ENCODE measurements around the gene ZNF219.

ZNF219 gene

GRCh38 chr14:21072031-21072473, 26.4 kb downstream of the ZNF219 start:
- DNase-seq = peak; percentile 90

GRCh38 chr14:21071225-21072030, 27.0 kb downstream of the ZNF219 start:
- in situ Hi-C loops (cut with MboI; ENCODE audit: low pct_unique_long_range_greater_than_20kb, low sequenced_read_pairs) = no loop called here
- peak; percentile 94 for DNase-seq

More at GRCh38 chr14:21072031-21072473, 26.4 kb downstream of the ZNF219 start:
- in situ Hi-C loops (cut with MboI; ENCODE audit: low pct_unique_long_range_greater_than_20kb, low sequenced_read_pairs) = no loop called here

GRCh38 chr14:21070610-21071224, 27.7 kb downstream of the ZNF219 start:
- DNase-seq = peak; percentile 43
- in situ Hi-C loops (cut with MboI; ENCODE audit: low pct_unique_long_range_greater_than_20kb, low sequenced_read_pairs) = no loop called here

- no peak for DNase-seq
- in situ Hi-C loops (cut with MboI; ENCODE audit: low pct_unique_long_range_greater_than_20kb, low sequenced_read_pairs) = no loop called here
Observed at GRCh38 chr14:21070083-21070609, 28.3 kb downstream of the ZNF219 start, which contains the start of gene ARHGEF40. Gene ARHGEF40 (plus strand): TSS chr14:21070304. CDS start chr14:21070397, 93 bp downstream.

GRCh38 chr14:21069388-21070082, 28.9 kb downstream of the ZNF219 start:
- in situ Hi-C loops (cut with MboI; ENCODE audit: low pct_unique_long_range_greater_than_20kb, low sequenced_read_pairs) = no loop called here
- no peak for DNase-seq

GRCh38 chr14:21068521-21069387, 29.7 kb downstream of the ZNF219 start:
- peak; percentile 72 for DNase-seq
- in situ Hi-C loops (cut with MboI; ENCODE audit: low pct_unique_long_range_greater_than_20kb, low sequenced_read_pairs) = no loop called here

GRCh38 chr14:21066882-21067502, 31.5 kb downstream of the ZNF219 start:
- peak; percentile 34 for DNase-seq
- in situ Hi-C loops (cut with MboI; ENCODE audit: low pct_unique_long_range_greater_than_20kb, low sequenced_read_pairs) = no loop called here

- DNase-seq = no peak
- in situ Hi-C loops (cut with MboI; ENCODE audit: low pct_unique_long_range_greater_than_20kb, low sequenced_read_pairs) = no loop called here
Observed at GRCh38 chr14:21063479-21063878, 35.0 kb downstream of the ZNF219 start.

GRCh38 chr14:21061347-21061668, 37.1 kb downstream of the ZNF219 start:
- in situ Hi-C loops (cut with MboI; ENCODE audit: low pct_unique_long_range_greater_than_20kb, low sequenced_read_pairs) = no loop called here

GRCh38 chr14:21060614-21061346, 37.7 kb downstream of the ZNF219 start:
- DNase-seq = no peak
- in situ Hi-C loops (cut with MboI; ENCODE audit: low pct_unique_long_range_greater_than_20kb, low sequenced_read_pairs) = no loop called here

More at GRCh38 chr14:21061347-21061668, 37.1 kb downstream of the ZNF219 start:
- no peak for DNase-seq

- DNase-seq = no peak
- in situ Hi-C loops (cut with MboI; ENCODE audit: low pct_unique_long_range_greater_than_20kb, low sequenced_read_pairs) = no loop called here
Observed at GRCh38 chr14:21059842-21060613, 38.4 kb downstream of the ZNF219 start.

- no peak for DNase-seq
- in situ Hi-C loops (cut with MboI; ENCODE audit: low pct_unique_long_range_greater_than_20kb, low sequenced_read_pairs) = no loop called here
Observed at GRCh38 chr14:21058903-21059302, 39.6 kb downstream of the ZNF219 start.

GRCh38 chr14:21057803-21058675, 40.4 kb downstream of the ZNF219 start, which contains the start of gene RNASE8:
Gene RNASE8 (plus strand): TSS chr14:21057822. CDS start chr14:21057893, 71 bp downstream.
- no peak for DNase-seq

GRCh38 chr14:21056520-21057163, 41.8 kb downstream of the ZNF219 start:
- in situ Hi-C loops (cut with MboI; ENCODE audit: low pct_unique_long_range_greater_than_20kb, low sequenced_read_pairs) = no loop called here
- DNase-seq = no peak

More at GRCh38 chr14:21057803-21058675, 40.4 kb downstream of the ZNF219 start, which contains the start of gene RNASE8:
- in situ Hi-C loops (cut with MboI; ENCODE audit: low pct_unique_long_range_greater_than_20kb, low sequenced_read_pairs) = no loop called here

- in situ Hi-C loops (cut with MboI; ENCODE audit: low pct_unique_long_range_greater_than_20kb, low sequenced_read_pairs) = no loop called here
- no peak for DNase-seq
Observed at GRCh38 chr14:21055432-21056117, 42.9 kb downstream of the ZNF219 start.
